Measurements from ENCODE around the gene TMED4. TPM values are rescaled to one million over a fixed set of nuclear protein-coding genes. Genes with fewer than 3 reads are reported as not detected.

Gene TMED4
- total RNA-seq, 1 donor from 2014 or later: 107 TPM

GRCh38 chr7:44621750-44622103 lies 39.7 kb upstream of the TMED4 start:
- Histone ChIP-seq H3K27ac (ENCODE audit: low read depth, low read length) (peak overlapping the region; percentile 36), H3K36me3 (ENCODE audit: control insufficient read depth in 3 of 3, insufficient read depth in 3 of 3, low read length in 3 of 3) (peaks cover 19 to 24% (median 22%) of the 10 kb centered on the region in 3 donors), H3K4me1 (ENCODE audit: control insufficient read depth in 3 of 3, insufficient read depth in 3 of 3, low read length in 3 of 3) (peaks cover 41 to 63% (median 58%) of the 10 kb centered on the region in 3 donors), H3K4me3 (ENCODE audit: low read length in 3 of 3) (no peak overlapping the region), H3K9me3 (ENCODE audit: control insufficient read depth in 3 of 3, low read length in 3 of 3) (peaks cover 0 to 2% (median 0%) of the 10 kb centered on the region in 3 donors), H3K27me3 (ENCODE audit: control insufficient read depth in 3 of 3, insufficient read depth in 3 of 3, low read length in 3 of 3) (no peaks in the 10 kb centered on the region), H3K9ac (ENCODE audit: low read depth in 1 of 3, low read length in 3 of 3) (no peak overlapping the region)

- H3K4me3 ChIP-seq (ENCODE audit: low read length in 3 of 3): no peak overlapping the region
- peaks cover 13 to 20% (median 17%) of the 10 kb centered on the region in 3 donors for H3K36me3 ChIP-seq (ENCODE audit: control insufficient read depth in 3 of 3, insufficient read depth in 3 of 3, low read length in 3 of 3)
- no peaks in the 10 kb centered on the region for H3K27me3 ChIP-seq (ENCODE audit: control insufficient read depth in 3 of 3, insufficient read depth in 3 of 3, low read length in 3 of 3)
- H3K4me1 ChIP-seq (ENCODE audit: control insufficient read depth in 3 of 3, insufficient read depth in 3 of 3, low read length in 3 of 3): peaks cover 37 to 59% (median 55%) of the 10 kb centered on the region in 3 donors
- peak overlapping the region; percentile 36 for H3K27ac ChIP-seq (ENCODE audit: low read depth, low read length)
- H3K9me3 ChIP-seq (ENCODE audit: control insufficient read depth in 3 of 3, low read length in 3 of 3): peaks cover 0 to 2% (median 0%) of the 10 kb centered on the region in 3 donors
- H3K9ac ChIP-seq (ENCODE audit: low read depth in 1 of 3, low read length in 3 of 3): no peak overlapping the region
These were observed 39.2 kb upstream of the TMED4 start for GRCh38 chr7:44621034-44621749.

GRCh38 chr7:44618753-44619152 lies 36.7 kb upstream of the TMED4 start:
- H3K9me3 ChIP-seq (ENCODE audit: control insufficient read depth in 3 of 3, low read length in 3 of 3): no peaks in the 10 kb centered on the region
- no peak overlapping the region for H3K4me3 ChIP-seq (ENCODE audit: low read length in 3 of 3)
- H3K27me3 ChIP-seq (ENCODE audit: control insufficient read depth in 3 of 3, insufficient read depth in 3 of 3, low read length in 3 of 3): no peaks in the 10 kb centered on the region
- no peak overlapping the region for H3K9ac ChIP-seq (ENCODE audit: low read depth in 1 of 3, low read length in 3 of 3)
- peaks cover 0 to 3% (median 0%) of the 10 kb centered on the region in 3 donors for H3K36me3 ChIP-seq (ENCODE audit: control insufficient read depth in 3 of 3, insufficient read depth in 3 of 3, low read length in 3 of 3)
- peaks cover 45 to 68% (median 55%) of the 10 kb centered on the region in 3 donors for H3K4me1 ChIP-seq (ENCODE audit: control insufficient read depth in 3 of 3, insufficient read depth in 3 of 3, low read length in 3 of 3)
- no peak overlapping the region for H3K27ac ChIP-seq (ENCODE audit: low read depth, low read length)

GRCh38 chr7:44618045-44618444 lies 36.0 kb upstream of the TMED4 start:
- peaks cover 0 to 3% (median 0%) of the 10 kb centered on the region in 3 donors for H3K36me3 ChIP-seq (ENCODE audit: control insufficient read depth in 3 of 3, insufficient read depth in 3 of 3, low read length in 3 of 3)
- H3K4me3 ChIP-seq (ENCODE audit: low read length in 3 of 3): no peak overlapping the region
- peaks cover 43 to 66% (median 53%) of the 10 kb centered on the region in 3 donors for H3K4me1 ChIP-seq (ENCODE audit: control insufficient read depth in 3 of 3, insufficient read depth in 3 of 3, low read length in 3 of 3)
- H3K9ac ChIP-seq (ENCODE audit: low read depth in 1 of 3, low read length in 3 of 3): no peak overlapping the region
- no peaks in the 10 kb centered on the region for H3K9me3 ChIP-seq (ENCODE audit: control insufficient read depth in 3 of 3, low read length in 3 of 3)
- H3K27me3 ChIP-seq (ENCODE audit: control insufficient read depth in 3 of 3, insufficient read depth in 3 of 3, low read length in 3 of 3): no peaks in the 10 kb centered on the region
- peak overlapping the region; percentile 21 for H3K27ac ChIP-seq (ENCODE audit: low read depth, low read length)

- H3K27ac ChIP-seq (ENCODE audit: low read depth, low read length): peak overlapping the region; percentile 21
- no peaks in the 10 kb centered on the region for H3K27me3 ChIP-seq (ENCODE audit: control insufficient read depth in 3 of 3, insufficient read depth in 3 of 3, low read length in 3 of 3)
- peaks cover 36 to 59% (median 46%) of the 10 kb centered on the region in 3 donors for H3K4me1 ChIP-seq (ENCODE audit: control insufficient read depth in 3 of 3, insufficient read depth in 3 of 3, low read length in 3 of 3)
These were observed 35.3 kb upstream of the TMED4 start for GRCh38 chr7:44617225-44617890.

GRCh38 chr7:44616545-44616944 lies 34.5 kb upstream of the TMED4 start:
- H3K36me3 ChIP-seq (ENCODE audit: control insufficient read depth in 3 of 3, insufficient read depth in 3 of 3, low read length in 3 of 3): peaks cover 0 to 3% (median 0%) of the 10 kb centered on the region in 3 donors
- peaks cover 30 to 55% (median 40%) of the 10 kb centered on the region in 3 donors for H3K4me1 ChIP-seq (ENCODE audit: control insufficient read depth in 3 of 3, insufficient read depth in 3 of 3, low read length in 3 of 3)
- no peak overlapping the region for H3K27ac ChIP-seq (ENCODE audit: low read depth, low read length)
- no peak overlapping the region for H3K9ac ChIP-seq (ENCODE audit: low read depth in 1 of 3, low read length in 3 of 3)
- no peaks in the 10 kb centered on the region for H3K9me3 ChIP-seq (ENCODE audit: control insufficient read depth in 3 of 3, low read length in 3 of 3)
- H3K27me3 ChIP-seq (ENCODE audit: control insufficient read depth in 3 of 3, insufficient read depth in 3 of 3, low read length in 3 of 3): no peaks in the 10 kb centered on the region
- H3K4me3 ChIP-seq (ENCODE audit: low read length in 3 of 3): no peak overlapping the region

More at GRCh38 chr7:44617225-44617890, 35.3 kb upstream of the TMED4 start:
- Histone ChIP-seq H3K4me3 (ENCODE audit: low read length in 3 of 3) (no peak overlapping the region), H3K9me3 (ENCODE audit: control insufficient read depth in 3 of 3, low read length in 3 of 3) (no peaks in the 10 kb centered on the region), H3K36me3 (ENCODE audit: control insufficient read depth in 3 of 3, insufficient read depth in 3 of 3, low read length in 3 of 3) (peaks cover 0 to 3% (median 0%) of the 10 kb centered on the region in 3 donors), H3K9ac (ENCODE audit: low read depth in 1 of 3, low read length in 3 of 3) (no peak overlapping the region)

GRCh38 chr7:44615793-44616192 lies 33.8 kb upstream of the TMED4 start:
- H3K4me3 ChIP-seq (ENCODE audit: low read length in 3 of 3): no peak overlapping the region
- peaks cover 24 to 48% (median 34%) of the 10 kb centered on the region in 3 donors for H3K4me1 ChIP-seq (ENCODE audit: control insufficient read depth in 3 of 3, insufficient read depth in 3 of 3, low read length in 3 of 3)
- peaks cover 0 to 3% (median 0%) of the 10 kb centered on the region in 3 donors for H3K36me3 ChIP-seq (ENCODE audit: control insufficient read depth in 3 of 3, insufficient read depth in 3 of 3, low read length in 3 of 3)
- no peak overlapping the region for H3K9ac ChIP-seq (ENCODE audit: low read depth in 1 of 3, low read length in 3 of 3)
- H3K9me3 ChIP-seq (ENCODE audit: control insufficient read depth in 3 of 3, low read length in 3 of 3): no peaks in the 10 kb centered on the region
- H3K27ac ChIP-seq (ENCODE audit: low read depth, low read length): no peak overlapping the region
- no peaks in the 10 kb centered on the region for H3K27me3 ChIP-seq (ENCODE audit: control insufficient read depth in 3 of 3, insufficient read depth in 3 of 3, low read length in 3 of 3)

- Histone ChIP-seq H3K4me3 (ENCODE audit: low read length in 3 of 3) (peak overlapping the region in 2 of 3 donors; percentile 13 to 45), H3K27me3 (ENCODE audit: control insufficient read depth in 3 of 3, insufficient read depth in 3 of 3, low read length in 3 of 3) (no peaks in the 10 kb centered on the region), H3K27ac (ENCODE audit: low read depth, low read length) (no peak overlapping the region), H3K9ac (ENCODE audit: low read depth in 1 of 3, low read length in 3 of 3) (no peak overlapping the region), H3K36me3 (ENCODE audit: control insufficient read depth in 3 of 3, insufficient read depth in 3 of 3, low read length in 3 of 3) (peaks cover 0 to 3% (median 0%) of the 10 kb centered on the region in 3 donors), H3K9me3 (ENCODE audit: control insufficient read depth in 3 of 3, low read length in 3 of 3) (no peaks in the 10 kb centered on the region), H3K4me1 (ENCODE audit: control insufficient read depth in 3 of 3, insufficient read depth in 3 of 3, low read length in 3 of 3) (peaks cover 24 to 48% (median 34%) of the 10 kb centered on the region in 3 donors)
These were observed 33.1 kb upstream of the TMED4 start for GRCh38 chr7:44615149-44615611.

- no peaks in the 10 kb centered on the region for H3K9me3 ChIP-seq (ENCODE audit: control insufficient read depth in 3 of 3, low read length in 3 of 3)
- H3K4me1 ChIP-seq (ENCODE audit: control insufficient read depth in 3 of 3, insufficient read depth in 3 of 3, low read length in 3 of 3): peaks cover 12 to 27% (median 12%) of the 10 kb centered on the region in 3 donors
- H3K9ac ChIP-seq (ENCODE audit: low read depth in 1 of 3, low read length in 3 of 3): no peak overlapping the region
- peaks cover 0 to 2% (median 0%) of the 10 kb centered on the region in 3 donors for H3K36me3 ChIP-seq (ENCODE audit: control insufficient read depth in 3 of 3, insufficient read depth in 3 of 3, low read length in 3 of 3)
- H3K27me3 ChIP-seq (ENCODE audit: control insufficient read depth in 3 of 3, insufficient read depth in 3 of 3, low read length in 3 of 3): no peaks in the 10 kb centered on the region
- H3K4me3 ChIP-seq (ENCODE audit: low read length in 3 of 3): no peak overlapping the region
- no peak overlapping the region for H3K27ac ChIP-seq (ENCODE audit: low read depth, low read length)
These were observed 27.8 kb upstream of the TMED4 start for GRCh38 chr7:44609829-44610228.

All from skeletal muscle tissue (tissue), 4 donors.